Measurements from ENCODE around the gene ZNF474.

The ZNF474 gene

DNA sequence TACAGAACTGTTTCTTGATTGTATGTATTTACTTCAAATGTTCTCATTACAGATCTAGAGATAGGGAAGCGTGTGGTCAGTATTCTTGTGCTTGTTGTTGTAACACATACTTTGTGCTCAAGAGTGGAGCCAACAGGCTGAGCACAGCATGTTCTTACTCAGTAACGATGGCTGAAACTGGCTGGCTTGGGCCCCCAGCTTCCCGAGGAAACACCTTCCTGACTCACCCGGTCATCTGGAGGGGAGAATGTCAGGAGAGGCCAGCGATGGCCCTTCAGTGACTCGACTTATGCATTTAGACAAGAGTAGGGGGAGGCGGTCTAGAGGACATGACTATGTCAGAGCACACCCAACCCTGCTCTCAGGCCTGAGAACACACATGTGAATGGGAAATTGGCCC is 25.6 kb downstream of the ZNF474 start:
- TF ChIP-seq ZFX (IDR thresholded peaks at IDR 0.05), result no peak
- TF ChIP-seq, protein P1, sequence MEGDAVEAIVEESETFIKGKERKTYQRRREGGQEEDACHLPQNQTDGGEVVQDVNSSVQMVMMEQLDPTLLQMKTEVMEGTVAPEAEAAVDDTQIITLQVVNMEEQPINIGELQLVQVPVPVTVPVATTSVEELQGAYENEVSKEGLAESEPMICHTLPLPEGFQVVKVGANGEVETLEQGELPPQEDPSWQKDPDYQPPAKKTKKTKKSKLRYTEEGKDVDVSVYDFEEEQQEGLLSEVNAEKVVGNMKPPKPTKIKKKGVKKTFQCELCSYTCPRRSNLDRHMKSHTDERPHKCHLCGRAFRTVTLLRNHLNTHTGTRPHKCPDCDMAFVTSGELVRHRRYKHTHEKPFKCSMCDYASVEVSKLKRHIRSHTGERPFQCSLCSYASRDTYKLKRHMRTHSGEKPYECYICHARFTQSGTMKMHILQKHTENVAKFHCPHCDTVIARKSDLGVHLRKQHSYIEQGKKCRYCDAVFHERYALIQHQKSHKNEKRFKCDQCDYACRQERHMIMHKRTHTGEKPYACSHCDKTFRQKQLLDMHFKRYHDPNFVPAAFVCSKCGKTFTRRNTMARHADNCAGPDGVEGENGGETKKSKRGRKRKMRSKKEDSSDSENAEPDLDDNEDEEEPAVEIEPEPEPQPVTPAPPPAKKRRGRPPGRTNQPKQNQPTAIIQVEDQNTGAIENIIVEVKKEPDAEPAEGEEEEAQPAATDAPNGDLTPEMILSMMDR (conservative IDR thresholded peaks at IDR 0.05), result no peak
- H3K27ac ChIP-seq, result no peak overlapping the region

DNA sequence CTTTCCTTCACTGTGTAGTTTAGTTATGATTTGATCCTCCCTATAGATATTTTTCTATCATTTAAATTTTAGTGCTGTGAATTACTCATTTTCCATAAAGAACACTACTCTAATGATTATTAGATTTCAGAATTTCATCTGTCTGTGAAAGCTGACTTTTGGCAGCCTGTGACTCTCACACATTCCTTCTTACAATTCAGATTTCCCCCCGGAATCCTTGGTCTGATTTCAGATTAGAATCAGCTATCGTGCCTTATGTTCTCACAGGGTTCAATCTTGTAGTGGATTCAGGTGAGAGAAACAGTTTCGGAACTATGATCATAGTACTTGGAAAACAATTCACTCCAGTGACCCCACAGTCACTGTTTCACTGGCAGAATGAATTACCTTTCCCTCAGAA is 26.2 kb downstream of the ZNF474 start:
- TF ChIP-seq, protein P1 (conservative IDR thresholded peaks at IDR 0.05), result no peak
- TF ChIP-seq ZFX (IDR thresholded peaks at IDR 0.05), result no peak
- H3K27ac ChIP-seq, result no peak overlapping the region

DNA sequence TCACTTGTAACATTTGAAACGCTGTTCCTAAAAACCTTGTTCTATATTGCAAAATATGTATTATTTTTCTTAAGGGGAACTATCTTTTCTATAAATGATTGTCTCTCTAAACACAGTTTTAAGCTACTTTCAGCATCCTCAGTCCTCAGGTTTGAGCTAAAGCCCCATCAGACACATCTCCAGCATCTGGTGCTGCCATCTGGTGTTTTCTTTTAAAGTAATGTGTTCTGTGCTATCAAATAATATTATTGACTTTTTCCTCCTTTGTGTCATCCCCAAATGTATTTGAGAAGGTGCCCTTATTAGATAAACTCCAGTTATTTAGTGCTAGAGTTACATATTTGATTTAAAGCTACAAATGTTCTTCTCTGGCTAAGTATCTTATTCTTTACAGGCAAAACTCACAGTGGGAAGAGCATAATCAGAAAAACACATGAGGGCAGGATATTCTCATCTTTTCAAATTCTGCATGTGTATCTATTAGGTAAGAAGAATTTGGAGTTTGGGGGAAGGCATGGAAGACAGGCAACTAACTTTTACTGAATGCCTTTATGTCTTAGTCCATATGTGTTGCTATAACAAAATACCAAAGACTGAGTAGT is 27.5 kb downstream of the ZNF474 start:
- H3K27ac ChIP-seq, result no peak overlapping the region
- TF ChIP-seq, protein P1 (conservative IDR thresholded peaks at IDR 0.05), result peak; percentile 60
- TF ChIP-seq ZFX (IDR thresholded peaks at IDR 0.05), result no peak

DNA sequence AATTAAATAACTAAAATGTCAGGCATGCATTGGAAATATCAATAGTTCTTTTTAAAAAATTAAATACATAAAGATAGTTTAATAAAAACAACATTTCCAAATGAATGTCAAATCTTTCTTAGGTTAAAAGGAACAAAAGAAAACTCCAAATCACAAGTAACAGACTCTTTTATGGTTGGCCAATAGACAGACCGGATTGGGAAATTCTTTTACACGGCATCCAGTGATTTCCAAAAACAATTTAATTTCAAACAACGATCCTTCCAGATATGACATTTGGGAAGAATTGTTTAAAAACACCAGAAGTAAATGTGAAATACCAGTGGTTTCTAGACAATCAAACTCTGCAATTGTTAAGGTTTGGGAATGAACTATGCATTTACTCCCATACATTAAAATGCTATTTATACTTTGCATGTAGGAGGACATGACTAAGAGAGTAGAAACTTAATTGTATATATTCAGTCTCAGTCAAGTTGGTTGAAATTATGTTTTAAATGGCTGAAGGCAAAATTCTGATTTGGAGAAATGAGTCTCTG is 32.8 kb downstream of the ZNF474 start:
- TF ChIP-seq ZFX (IDR thresholded peaks at IDR 0.05), result no peak
- TF ChIP-seq, protein P1 (conservative IDR thresholded peaks at IDR 0.05), result no peak

DNA sequence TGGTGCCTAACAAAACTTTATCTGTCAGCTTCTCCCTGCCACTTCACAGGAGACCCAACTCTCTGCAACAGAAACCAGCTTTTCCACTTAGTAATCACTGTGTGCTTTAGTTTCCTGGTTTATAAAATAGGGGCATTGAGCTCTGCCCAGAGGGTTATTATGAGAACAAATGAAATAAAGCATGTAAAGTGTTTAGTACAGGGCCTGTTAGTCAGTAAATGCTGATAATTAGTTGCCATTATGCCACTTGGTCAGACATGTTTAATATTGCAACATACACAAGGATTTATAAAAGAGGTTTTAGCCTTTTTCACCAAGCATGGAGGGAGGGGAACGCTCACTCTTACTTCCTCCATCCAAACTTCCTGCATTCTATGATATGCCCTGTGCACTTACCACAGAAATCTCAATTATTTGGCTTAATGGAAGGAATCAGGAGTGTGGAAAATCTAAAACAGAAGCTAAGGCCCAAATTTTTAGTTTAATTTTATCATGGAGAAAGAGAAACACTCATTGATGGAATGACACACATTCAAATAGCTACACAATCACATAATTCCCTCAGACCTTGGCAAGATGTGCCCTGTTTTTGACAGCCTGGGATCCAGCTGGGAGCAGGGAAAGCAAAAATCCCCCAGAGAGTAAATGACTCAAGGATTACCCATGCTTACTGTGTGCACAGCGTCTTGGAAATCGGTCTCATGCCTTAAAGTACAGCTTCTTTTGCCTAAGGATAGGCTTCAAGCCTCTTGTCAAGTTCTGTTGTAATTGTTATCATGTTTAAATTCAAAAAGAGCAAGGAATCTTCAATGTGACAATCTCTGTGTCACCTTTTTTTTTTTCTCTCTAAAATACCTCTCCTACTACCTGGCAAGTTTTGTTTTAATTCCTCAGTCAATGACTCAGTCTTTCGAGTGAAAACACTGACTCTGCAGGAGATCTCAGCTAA is 34.0 kb downstream of the ZNF474 start:
- no peak overlapping the region for H3K27ac ChIP-seq
- TF ChIP-seq ZFX (IDR thresholded peaks at IDR 0.05), result no peak
- TF ChIP-seq, protein P1 (conservative IDR thresholded peaks at IDR 0.05), result no peak

More for the DNA sequence above, 32.8 kb downstream of the ZNF474 start:
- no peak overlapping the region for H3K27ac ChIP-seq

DNA sequence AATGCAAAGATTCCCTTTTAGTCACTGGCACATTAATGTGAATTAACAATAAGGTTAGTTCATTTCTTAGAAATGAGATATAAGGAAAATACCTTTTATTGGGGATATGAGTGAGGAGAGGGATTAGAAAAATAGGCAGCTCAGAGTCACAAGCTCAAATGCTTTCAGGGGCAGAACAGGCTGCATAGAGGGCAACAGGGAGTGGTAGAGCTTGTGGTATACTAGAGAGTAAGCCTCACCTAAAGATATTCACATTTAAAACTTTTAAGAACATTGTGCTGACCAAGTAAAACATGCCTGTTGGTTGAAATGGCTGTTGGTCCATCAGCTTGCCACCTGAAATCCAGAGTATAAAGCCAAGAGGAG is 34.7 kb downstream of the ZNF474 start:
- no peak overlapping the region for H3K27ac ChIP-seq
- TF ChIP-seq, protein P1 (conservative IDR thresholded peaks at IDR 0.05), result no peak
- no peak for TF ChIP-seq ZFX (IDR thresholded peaks at IDR 0.05)

Measured in C4-2B (cell line).